Stimulated activated CD4-positive, alpha-beta T cell treated with anti-CD3 and anti-CD28 coated beads, Interleukin-1b, Interleukin-23, amount 100 ng/mL, for 48 hours (primary cell): Measurements from ENCODE around the gene FRMPD3.

Source experiments
- DNase-seq: peaks from one replicate; pipeline ENCODE4 v3.0.0-alpha.2; 2020

Gene FRMPD3

DNA sequence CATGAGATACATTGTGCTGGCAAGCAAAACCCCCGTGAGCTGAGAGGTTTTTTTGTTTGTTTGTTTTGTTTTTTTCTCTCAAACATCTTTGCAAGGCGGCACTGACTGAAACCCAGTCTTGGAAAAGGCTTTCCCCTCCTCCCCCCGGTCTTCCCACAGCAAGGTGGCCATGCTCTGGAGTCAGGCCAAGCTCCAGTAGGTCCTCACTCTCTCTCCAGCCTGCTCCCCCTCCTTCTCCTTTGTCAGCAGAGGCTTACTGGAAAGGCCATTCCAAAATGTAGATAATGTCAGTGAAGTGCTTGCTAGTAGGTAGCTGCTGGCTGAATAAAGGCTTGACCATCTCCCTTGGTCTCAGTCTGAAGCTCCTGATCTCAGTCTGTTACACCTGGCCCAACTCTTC lies 32.6 kb downstream of the FRMPD3 start:
- DNase-seq = no peak

DNA sequence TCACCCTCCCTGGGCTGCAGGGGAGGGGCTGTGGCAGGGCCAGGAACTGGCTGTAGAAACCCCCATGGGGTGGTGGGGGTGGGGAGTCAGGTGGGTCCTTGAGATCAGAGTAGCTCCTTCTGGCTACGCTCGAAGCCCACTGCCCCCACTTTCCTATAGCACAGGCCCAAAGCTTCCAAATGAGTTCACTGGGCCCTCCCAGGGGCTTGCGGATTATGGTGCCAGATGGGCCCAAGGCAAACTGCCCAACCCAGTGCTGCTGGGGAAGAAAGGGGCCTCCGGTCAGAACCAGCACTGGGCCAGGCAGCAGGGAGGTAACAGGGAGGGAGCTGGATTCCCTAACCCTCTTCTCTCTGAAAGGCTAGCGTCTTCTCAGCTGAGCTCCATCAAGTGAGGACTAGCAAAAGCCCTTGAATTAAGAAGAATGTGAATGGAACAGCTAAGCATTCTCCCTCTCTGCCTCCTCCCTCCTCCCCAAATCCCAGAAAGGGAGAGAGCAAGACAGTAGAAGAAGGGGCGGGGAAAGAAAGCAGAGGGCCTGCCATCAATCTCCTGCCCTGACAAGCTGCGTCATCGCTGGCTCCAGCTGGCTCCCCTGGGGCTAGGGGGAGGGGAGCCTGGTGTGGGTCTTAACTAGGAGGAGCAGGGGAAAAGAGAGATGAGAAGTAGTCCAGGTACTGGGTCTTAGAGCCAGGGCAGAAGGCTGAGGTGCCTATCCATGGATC lies 34.7 kb downstream of the FRMPD3 start:
- no peak for DNase-seq

DNA sequence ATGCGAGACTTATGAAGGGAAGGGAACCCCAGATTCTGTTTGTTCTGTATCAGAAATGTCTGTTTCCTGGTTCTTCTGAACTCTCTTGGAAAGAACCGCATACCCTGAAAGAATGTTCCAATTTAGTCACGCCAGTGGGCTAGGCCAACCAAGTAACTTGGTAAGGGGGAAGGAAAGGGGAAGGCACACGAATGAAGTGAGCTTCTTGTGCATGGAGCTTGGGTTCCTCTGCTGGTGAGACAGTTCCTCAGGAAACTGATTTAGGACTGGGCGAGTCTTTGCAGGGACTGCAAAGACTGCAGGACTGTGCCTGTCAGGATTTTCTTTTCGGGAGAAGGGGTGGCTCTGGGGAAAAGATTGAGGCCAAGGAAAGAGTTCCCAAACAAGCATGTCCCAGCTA lies 35.6 kb downstream of the FRMPD3 start:
- no peak for DNase-seq

DNA sequence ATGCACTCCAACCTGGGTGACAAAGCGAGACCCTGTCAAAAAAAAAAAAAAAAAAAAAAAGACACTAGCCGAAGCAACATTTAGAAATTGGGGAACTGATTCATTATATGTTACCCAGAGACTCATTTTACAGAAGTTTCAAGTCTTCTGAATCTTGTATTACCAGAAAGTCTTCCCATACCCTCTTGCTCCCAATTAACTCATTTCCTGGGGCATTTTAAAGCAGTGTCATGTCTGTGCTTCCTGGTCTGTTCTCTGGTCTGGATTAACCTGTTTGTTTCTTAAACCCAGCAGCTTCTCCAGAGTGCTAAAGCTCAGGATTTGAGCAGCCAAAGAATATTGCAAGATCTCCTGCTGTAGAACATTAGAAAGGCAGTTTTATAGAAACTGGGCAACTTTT lies 43.7 kb downstream of the FRMPD3 start:
- no peak for DNase-seq

DNA sequence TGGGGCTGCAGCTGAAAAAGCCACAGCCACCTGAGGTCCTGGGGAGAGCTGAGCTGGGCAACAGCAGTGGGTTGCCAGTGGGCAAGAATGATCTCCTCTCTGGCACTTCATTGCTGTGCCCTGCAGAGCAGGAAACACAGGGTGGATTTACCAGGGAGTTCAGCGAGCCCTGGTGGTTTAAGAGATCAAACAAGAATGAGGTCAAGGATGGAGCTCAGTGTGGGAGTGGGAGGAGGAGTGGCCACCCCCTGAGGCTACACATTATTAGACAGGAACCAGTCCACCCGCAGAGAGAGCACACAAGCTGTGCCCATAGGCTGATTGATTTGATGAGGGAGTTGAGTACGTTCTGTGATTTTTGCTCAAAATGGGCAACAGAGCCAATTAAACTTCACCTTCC lies 47.3 kb downstream of the FRMPD3 start:
- no peak for DNase-seq
